Activated CD8-positive, alpha-beta memory T cell treated with anti-CD3 and anti-CD28 coated beads, Interleukin-2, amount 50 U/mL, for 4 hours (primary cell): ENCODE measurements around the gene CRYAA.
A peak's percentile ranks its signal among the peaks of the same experiment; 100 is the strongest.

ENCODE experiments used
- DNase-seq: peaks from one replicate; pipeline ENCODE4 v3.0.0-alpha.2; 2020

Gene CRYAA

GRCh38 chr21:43206231-43207042 lies 37.6 kb downstream of the CRYAA start:
- peak; percentile 3 for DNase-seq

- peak; percentile 6 for DNase-seq
Observed at GRCh38 chr21:43207043-43207315, 38.2 kb downstream of the CRYAA start.

GRCh38 chr21:43207868-43208267 lies 39.1 kb downstream of the CRYAA start:
- peak; percentile 3 for DNase-seq

- peak; percentile 5 for DNase-seq
Observed at GRCh38 chr21:43208561-43209332, 39.9 kb downstream of the CRYAA start.

GRCh38 chr21:43209575-43210453 lies 41.0 kb downstream of the CRYAA start:
- peak; percentile 12 for DNase-seq

- peak; percentile 8 for DNase-seq
Observed at GRCh38 chr21:43210454-43211071, 41.8 kb downstream of the CRYAA start.

GRCh38 chr21:43211072-43211759 lies 42.4 kb downstream of the CRYAA start:
- peak; percentile 15 for DNase-seq

GRCh38 chr21:43211760-43212115 lies 42.9 kb downstream of the CRYAA start:
- DNase-seq, result peak; percentile 4
